HepG2 (cell line): ENCODE measurements around the gene KIRREL3. TPM values are rescaled to one million over a fixed set of nuclear protein-coding genes. Genes with fewer than 3 reads are reported as not detected.

ENCODE experiments used
- ATAC-seq: fragments of 200-7000 bp; cut with Tn5 transposase; 3 replicates; pipeline ENCODE4 v1.9.1; 2020; ENCODE audit warnings: mild to moderate bottlenecking, moderate library complexity
- BruUV-seq: library from RNA; stranded (reverse); fragments of 400-500 nt; replicated peaks from 2 replicates; lab custom pipeline; 2021; lab: Mats Ljungman, UMichigan
- CTCF ChIA-PET: fragments of 300-600 bp; formaldehyde crosslinking; extraction: SDS; loops from one replicate; lab custom pipeline; 2021; ENCODE audit warnings: low total read pairs, inconsistent platforms, low intra/inter-chr PET ratio; lab: Yijun Ruan, JAX
- POLR2A ChIA-PET: fragments of 350-600 bp; sonication (Branson Sonifier 250); formaldehyde crosslinking; loops from one replicate; lab custom pipeline; 2020; ENCODE audit warnings: antibody characterized with exemption, inconsistent platforms; lab: Yijun Ruan, JAX
- DNase-seq: peaks from one replicate; pipeline ENCODE4 v3.0.0-alpha.2; 2015; ENCODE audit warnings: low spot score
- FAIRE-seq: peaks from 3 replicates; lab custom pipeline; 2011; peaks lifted over from hg19 to GRCh38; lab: Jason Lieb, UNC
- H2AFZ ChIP-seq: one replicate; pipeline ENCODE4 v1.6.1; 2011; ENCODE audit warnings: low read length, inconsistent platforms
- H3K27ac ChIP-seq: fragments of 300-600 bp; 3 replicates; pipeline ENCODE4 v1.8.0; 2011; ENCODE audit warnings: mixed run types, mild to moderate bottlenecking, mixed read lengths, low read length, inconsistent platforms; ENCODE audit not compliant: insufficient read depth; ENCODE audit errors: extremely low read length
- H3K27me3 ChIP-seq, 2 experiments: fragments of 200-600 bp in 1 of 2; 2 replicates in 1 of 2; 3 replicates in 1 of 2; pipeline versions ENCODE4 v1.6.0 to v1.8.0; 2011; ENCODE audit warnings: low read length in 2 of 2, mild to moderate bottlenecking in 2 of 2, moderate library complexity in 2 of 2, inconsistent platforms in 1 of 2; ENCODE audit not compliant: insufficient read depth in 2 of 2, control insufficient read depth in 1 of 2
- H3K36me3 ChIP-seq, 2 experiments: fragments of 200-600 bp in 1 of 2; replicated peaks in 1 of 2; 2 replicates in 1 of 2; 3 replicates in 1 of 2; pipeline versions ENCODE4 v1.5.1 to v1.8.0; 2011; ENCODE audit warnings: low read length in 2 of 2, inconsistent platforms in 1 of 2; ENCODE audit not compliant: insufficient read depth in 2 of 2, control insufficient read depth in 1 of 2
- H3K4me1 ChIP-seq: 2 replicates; pipeline ENCODE4 v1.5.1; 2012; ENCODE audit warnings: low read length, inconsistent platforms; ENCODE audit not compliant: insufficient read depth
- H3K4me2 ChIP-seq: 2 replicates; pipeline ENCODE4 v1.6.0; 2011; ENCODE audit warnings: low read depth, low read length, inconsistent platforms
- H3K4me3 ChIP-seq, 3 experiments: fragments of 200-600 bp in 1 of 3; sonication (generic), shearing (Covaris generic) in 1 of 3; replicated peaks in 1 of 3; 2 replicates each; pipeline ENCODE4 v1.5.1; 2011 to 2016; ENCODE audit warnings: low read length in 3 of 3, inconsistent platforms in 2 of 3, low read depth in 2 of 3, mild to moderate bottlenecking in 2 of 3, control low read depth in 1 of 3, mixed read lengths in 1 of 3; ENCODE audit not compliant: insufficient read depth in 1 of 3
- H3K79me2 ChIP-seq: one replicate; pipeline ENCODE4 v1.6.1; 2011; ENCODE audit warnings: low read length, inconsistent platforms; ENCODE audit not compliant: insufficient read depth
- H3K9ac ChIP-seq: 2 replicates; pipeline ENCODE4 v1.6.0; 2011; ENCODE audit warnings: mild to moderate bottlenecking, low read depth, low read length, inconsistent platforms; ENCODE audit not compliant: insufficient read depth
- H3K9me3 ChIP-seq: 2 replicates; pipeline ENCODE4 v1.5.1; 2012; ENCODE audit warnings: mild to moderate bottlenecking, low read length
- H4K20me1 ChIP-seq: 2 replicates; pipeline ENCODE4 v1.6.0; 2011; ENCODE audit warnings: inconsistent platforms, mild to moderate bottlenecking, low read length, moderate library complexity; ENCODE audit not compliant: insufficient read depth
- ATF7-NPFF ChIP-seq: sonication (generic); formaldehyde crosslinking; IDR thresholded peaks from 2 replicates; pipeline ENCODE4 v1.8.1; 2023; ENCODE audit warnings: mild to moderate bottlenecking, low read depth, missing genetic modification reagents, moderate library complexity
- CREB3 ChIP-seq: sonication (generic); formaldehyde crosslinking; IDR thresholded peaks from 2 replicates; pipeline ENCODE4 v1.5.0; 2020; ENCODE audit warnings: missing genetic modification reagents
- DBP ChIP-seq: sonication (generic); formaldehyde crosslinking; IDR thresholded peaks from 2 replicates; pipeline ENCODE4 v1.4.0; 2020; ENCODE audit warnings: missing genetic modification reagents; ENCODE audit errors: not compliant biosample characterization
- LRRFIP1 ChIP-seq: sonication (generic); formaldehyde crosslinking; conservative IDR thresholded peaks from 2 replicates; pipeline ENCODE4 v1.4.0; 2020; ENCODE audit warnings: missing genetic modification reagents
- PHF21A ChIP-seq: sonication (generic); formaldehyde crosslinking; IDR thresholded peaks from 2 replicates; pipeline ENCODE4 v1.5.0; 2020; ENCODE audit warnings: mild to moderate bottlenecking, missing genetic modification reagents
- PHF8 ChIP-seq: sonication (generic); formaldehyde crosslinking; IDR thresholded peaks from 2 replicates; pipeline ENCODE4 v1.5.0; 2020; ENCODE audit warnings: missing genetic modification reagents
- PITX1 ChIP-seq: sonication (generic); formaldehyde crosslinking; IDR thresholded peaks from 2 replicates; pipeline ENCODE4 v1.5.1; 2020; ENCODE audit warnings: mild to moderate bottlenecking, missing genetic modification reagents
- PLRG1 ChIP-seq: fragments of 450-650 bp; conservative IDR thresholded peaks from 2 replicates; pipeline ENCODE4 v1.6.1; 2016
- PPARG ChIP-seq: conservative IDR thresholded peaks from 2 replicates; pipeline ENCODE4 v1.6.1; 2016; ENCODE audit warnings: missing biosample characterization, missing genetic modification reagents
- RXRB ChIP-seq: IDR thresholded peaks from 2 replicates; pipeline ENCODE4 v1.6.1; 2016; ENCODE audit warnings: borderline replicate concordance, missing genetic modification reagents, missing compliant biosample characterization
- SNAI1 ChIP-seq: sonication (generic); formaldehyde crosslinking; IDR thresholded peaks from 2 replicates; pipeline ENCODE4 v1.5.0; 2020; ENCODE audit warnings: mild to moderate bottlenecking, missing genetic modification reagents, borderline replicate concordance
- TAF15 ChIP-seq: fragments of 200-400 bp; formaldehyde crosslinking; IDR thresholded peaks from one replicate; pipeline ENCODE4 v1.6.1; 2018; ENCODE audit warnings: mild to moderate bottlenecking, low read depth, low read length; ENCODE audit not compliant: poor library complexity, severe bottlenecking
- TEAD3 ChIP-seq: optimal IDR thresholded peaks from 2 replicates; pipeline ENCODE3; 2016; ENCODE audit warnings: borderline replicate concordance
- ZNF3 ChIP-seq: IDR thresholded peaks from 2 replicates; pipeline ENCODE4 v1.7.0; 2017; ENCODE audit warnings: inconsistent platforms
- ZNF337 ChIP-seq: sonication (generic); formaldehyde crosslinking; IDR thresholded peaks from 2 replicates; pipeline ENCODE4 v1.5.1; 2020; ENCODE audit warnings: missing genetic modification reagents, low read depth, mild to moderate bottlenecking, borderline replicate concordance
- ZNF382 ChIP-seq: sonication (generic); formaldehyde crosslinking; IDR thresholded peaks from 2 replicates; pipeline ENCODE4 v1.5.0; 2020; ENCODE audit warnings: missing genetic modification reagents, mild to moderate bottlenecking, borderline replicate concordance
- ZNF644 ChIP-seq: IDR thresholded peaks from 2 replicates; pipeline ENCODE4 v1.6.1; 2016; ENCODE audit warnings: low read depth
- WGBS: methylation state at CpG from one replicate; pipeline ENCODE4 v1.1.6; 2017; ENCODE audit warnings: low lambda C conversion rate; 5-methylcytosine and 5-hydroxymethylcytosine counted together
- in situ Hi-C: cut with HindIII; loops from 2 replicates; pipeline ENCODE4 v1.10.0; 2017; ENCODE audit warnings: low pct_unique_long_range_greater_than_20kb; ENCODE audit not compliant: extremely low pct_ligation_motif_present
- intact Hi-C: fragments of 100-400 bp; cut with micrococcal nuclease; formaldehyde crosslinking; loops from one replicate; pipeline ENCODE4 v1.10.0; 2022; ENCODE audit not compliant: unreplicated experiment
- polyA plus RNA-seq, 8 experiments: library from polyadenylated mRNA; depleted of rRNA in 3 of 8; stranded (reverse) in 7 of 8; unstranded in 1 of 8; fragments of >200 nt; fragmentation: Illumina TruSeq in 4 of 8; extraction: Trizol in 4 of 8; gene quantifications; 2 replicates each; pipeline versions ENCODE4 v1.2.1 to v1.2.3, GENCODE V29; 2011 to 2016; ENCODE audit warnings: low read depth in 4 of 8, missing spikeins in 1 of 8, mixed read lengths in 1 of 8; ENCODE audit not compliant: insufficient read depth in 1 of 8
- total RNA-seq, 5 experiments: library from RNA; depleted of rRNA; stranded (reverse); fragments of >200 nt; fragmentation: Illumina TruSeq; extraction: Trizol; gene quantifications; 2 replicates each; pipeline ENCODE4 v1.2.3, GENCODE V29; 2016; ENCODE audit warnings: low read depth in 1 of 5

KIRREL3 gene
- total and polyA plus RNA-seq, 2 of the 13 experiments (the other 11 are each of a cell fraction or from before 2014, with no cell fraction given): not detected

DNA sequence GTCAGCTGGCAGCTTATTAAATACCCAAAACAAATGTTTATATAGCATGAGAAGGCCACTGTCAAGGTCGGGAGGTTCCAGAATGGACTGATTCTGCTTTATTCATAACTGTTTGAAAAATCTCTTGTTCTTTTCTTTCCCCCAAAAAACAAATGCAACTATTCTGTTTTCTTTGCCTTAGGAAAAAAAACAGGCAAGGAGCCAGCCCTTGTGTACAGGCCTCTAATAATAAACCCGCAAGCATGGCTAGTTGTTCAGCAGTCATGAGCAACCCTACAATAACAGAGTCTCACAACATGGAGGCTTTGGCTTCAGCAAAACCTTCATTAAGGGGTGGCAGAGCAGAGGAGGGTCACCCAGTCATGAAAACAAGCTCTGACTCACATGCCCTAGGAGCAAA is 191.7 kb downstream of the KIRREL3 start:
- H4K20me1 ChIP-seq: no peaks in the 10 kb centered on the region
- H3K4me3 ChIP-seq: no peak overlapping the region
- no peaks in the 10 kb centered on the region for H3K36me3 ChIP-seq
- H2AFZ ChIP-seq: no peak overlapping the region
- H3K9ac ChIP-seq: no peak overlapping the region
- H3K4me2 ChIP-seq: no peak overlapping the region
- no peaks in the 10 kb centered on the region for H3K9me3 ChIP-seq
- BruUV-seq: no TSS peak
- no peaks in the 10 kb centered on the region for H3K4me1 ChIP-seq
- intact Hi-C loops: no loop called here
- ATAC-seq: no peak
- CTCF ChIA-PET: no interaction called here
- H3K79me2 ChIP-seq: no peaks in the 10 kb centered on the region
- peaks cover 1 to 34% of the 10 kb centered on the region in 2 experiments; a peak in 3 of 5 replicates for H3K27me3 ChIP-seq
- H3K27ac ChIP-seq: no peak overlapping the region
- DNase-seq: no peak
- in situ Hi-C loops: no loop called here
- POLR2A ChIA-PET: no interaction called here
- TF ChIP-seq PHF8 (CRISPR knock-in tag): no peak
- no peak for TF ChIP-seq PPARG
- no peak for TF ChIP-seq PITX1 (CRISPR knock-in tag)
- no peak for TF ChIP-seq TAF15
- no peak for TF ChIP-seq CREB3
- TF ChIP-seq ATF7-NPFF: no peak
- no peak for TF ChIP-seq PLRG1
- TF ChIP-seq DBP (CRISPR knock-in tag): no peak
- no peak for TF ChIP-seq RXRB (CRISPR knock-in tag)
- no peak for TF ChIP-seq PHF21A (CRISPR knock-in tag)
- TF ChIP-seq LRRFIP1 (CRISPR knock-in tag): no peak
- TF ChIP-seq ZNF382: no peak
- no peak for TF ChIP-seq ZNF644 (CRISPR knock-in tag)
- TF ChIP-seq ZNF3 (CRISPR knock-in tag): no peak
- no peak for TF ChIP-seq ZNF337 (CRISPR knock-in tag)
- no peak for TF ChIP-seq SNAI1 (CRISPR knock-in tag)
- TF ChIP-seq TEAD3: no peak
- no peak for FAIRE-seq
- 0% methylated on average over 2 of the region's 2 CpGs for WGBS
